GM21515 (cell line): Measurements from ENCODE around the gene BRPF3.
"Not testable (repeated sequence)": the region's sequence is repeated elsewhere in the genome, so short reads cannot be mapped to it uniquely, and the experiment has no call there.

Source experiments
- ATAC-seq: cut with Tn5 transposase; IDR thresholded peaks from one replicate; pipeline ENCODE4 v1.9.1; 2021; ENCODE audit not compliant: unreplicated experiment

Gene BRPF3

DNA sequence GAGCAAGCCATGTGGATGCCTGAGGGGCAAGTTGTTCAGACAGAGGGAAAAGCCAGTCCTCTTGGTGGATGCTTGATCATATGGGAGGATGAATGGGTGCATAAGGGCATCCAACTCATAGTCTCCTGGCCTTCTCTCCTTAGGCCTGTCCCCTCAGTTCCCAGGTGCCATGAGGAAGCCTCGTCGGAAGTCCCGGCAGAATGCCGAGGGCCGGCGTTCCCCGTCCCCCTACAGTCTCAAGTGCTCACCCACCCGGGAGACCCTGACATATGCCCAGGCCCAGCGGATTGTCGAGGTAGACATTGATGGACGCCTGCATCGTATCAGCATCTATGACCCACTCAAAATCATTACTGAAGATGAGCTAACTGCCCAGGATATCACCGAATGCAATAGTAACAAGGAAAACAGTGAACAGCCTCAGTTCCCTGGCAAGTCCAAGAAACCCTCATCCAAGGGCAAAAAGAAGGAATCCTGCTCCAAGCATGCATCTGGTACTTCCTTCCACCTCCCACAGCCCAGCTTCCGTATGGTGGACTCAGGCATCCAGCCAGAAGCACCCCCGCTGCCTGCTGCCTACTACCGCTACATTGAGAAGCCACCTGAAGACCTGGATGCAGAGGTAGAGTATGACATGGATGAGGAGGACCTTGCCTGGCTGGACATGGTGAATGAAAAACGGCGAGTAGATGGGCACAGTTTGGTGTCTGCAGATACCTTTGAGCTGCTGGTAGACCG, 3.8 kb downstream of the BRPF3 start:
- ATAC-seq, result no peak

DNA sequence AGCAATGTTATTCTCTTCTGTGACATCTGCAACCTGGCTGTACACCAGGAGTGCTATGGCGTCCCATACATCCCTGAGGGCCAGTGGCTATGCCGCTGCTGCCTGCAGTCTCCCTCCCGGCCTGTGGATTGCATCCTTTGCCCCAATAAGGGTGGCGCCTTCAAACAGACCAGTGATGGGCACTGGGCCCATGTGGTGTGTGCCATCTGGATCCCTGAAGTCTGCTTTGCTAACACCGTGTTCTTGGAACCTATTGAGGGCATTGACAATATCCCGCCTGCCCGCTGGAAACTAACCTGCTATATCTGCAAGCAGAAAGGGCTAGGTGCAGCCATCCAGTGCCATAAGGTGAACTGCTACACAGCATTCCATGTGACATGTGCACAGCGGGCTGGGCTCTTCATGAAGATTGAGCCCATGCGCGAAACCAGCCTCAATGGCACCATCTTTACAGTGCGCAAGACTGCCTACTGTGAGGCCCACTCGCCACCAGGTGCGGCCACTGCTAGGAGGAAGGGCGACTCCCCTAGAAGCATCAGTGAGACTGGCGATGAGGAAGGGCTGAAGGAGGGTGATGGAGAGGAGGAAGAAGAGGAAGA, 4.6 kb downstream of the BRPF3 start:
- ATAC-seq, result no peak

DNA sequence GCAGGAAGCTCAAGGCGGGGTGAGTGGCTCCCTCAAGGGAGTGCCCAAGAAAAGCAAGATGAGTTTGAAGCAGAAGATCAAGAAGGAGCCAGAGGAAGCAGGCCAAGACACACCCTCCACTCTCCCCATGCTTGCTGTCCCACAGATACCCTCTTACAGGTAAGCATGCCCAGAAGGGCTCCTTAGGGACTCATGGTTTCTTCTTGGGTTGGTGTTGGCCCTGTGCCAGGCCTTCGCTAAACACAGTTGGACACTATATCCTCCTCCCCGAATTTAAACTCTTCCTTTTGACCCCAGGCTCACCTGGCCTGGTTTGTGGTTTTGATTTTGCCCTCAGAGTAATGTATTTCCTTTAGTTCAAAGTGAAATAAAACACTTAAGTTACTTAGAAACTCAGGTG, 5.1 kb downstream of the BRPF3 start:
- ATAC-seq, result no peak

DNA sequence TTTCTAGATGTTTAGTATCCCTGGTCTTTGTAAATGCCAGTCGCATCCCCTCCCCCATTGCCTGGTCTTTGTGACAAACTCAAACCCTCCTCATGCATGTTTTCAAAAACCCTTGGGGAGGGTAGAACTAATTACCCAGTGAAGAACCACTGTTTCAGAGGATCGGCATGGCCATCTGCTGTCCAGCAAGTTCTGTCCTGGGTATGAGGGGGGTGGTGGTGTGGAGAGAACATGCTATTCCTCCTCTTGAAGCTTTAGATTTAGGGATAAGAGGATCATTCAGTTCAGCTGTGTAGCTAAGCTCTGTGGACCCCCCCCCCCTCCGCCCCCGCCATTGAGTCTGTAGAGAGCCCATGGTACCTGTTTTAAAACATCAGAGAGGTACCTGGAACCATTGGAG, 5.6 kb downstream of the BRPF3 start:
- no peak for ATAC-seq

DNA sequence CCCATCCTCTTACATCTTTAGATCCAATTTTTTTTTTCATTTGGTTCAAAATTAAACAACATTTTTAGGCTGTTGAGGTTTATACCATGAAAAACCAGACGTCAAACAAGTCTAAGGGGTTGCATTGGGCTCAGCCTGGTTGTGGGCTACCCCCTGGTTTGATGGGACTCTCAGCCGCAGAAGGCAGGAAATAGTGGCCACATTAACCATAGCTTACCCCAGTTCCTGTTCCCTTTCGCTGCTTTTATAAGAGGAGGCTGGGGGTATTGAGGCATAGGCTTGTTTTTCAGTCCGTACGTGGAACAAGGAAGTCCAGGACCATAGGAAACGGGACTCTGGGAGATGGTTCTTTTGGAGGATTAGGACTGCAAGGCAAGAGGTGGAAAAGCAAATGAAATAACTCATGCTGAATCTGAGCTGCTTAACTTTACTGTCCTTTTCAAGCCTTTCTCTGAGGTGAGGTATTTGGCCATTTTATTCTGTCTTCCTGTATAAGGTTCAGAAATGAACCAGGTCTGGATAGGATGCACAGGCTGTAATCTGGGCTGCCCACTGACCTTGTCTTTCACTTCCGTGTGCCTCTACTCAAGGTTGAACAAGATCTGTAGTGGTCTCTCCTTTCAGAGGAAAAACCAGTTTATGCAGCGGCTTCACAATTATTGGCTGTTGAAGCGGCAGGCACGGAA, 7.7 kb downstream of the BRPF3 start:
- no peak for ATAC-seq

DNA sequence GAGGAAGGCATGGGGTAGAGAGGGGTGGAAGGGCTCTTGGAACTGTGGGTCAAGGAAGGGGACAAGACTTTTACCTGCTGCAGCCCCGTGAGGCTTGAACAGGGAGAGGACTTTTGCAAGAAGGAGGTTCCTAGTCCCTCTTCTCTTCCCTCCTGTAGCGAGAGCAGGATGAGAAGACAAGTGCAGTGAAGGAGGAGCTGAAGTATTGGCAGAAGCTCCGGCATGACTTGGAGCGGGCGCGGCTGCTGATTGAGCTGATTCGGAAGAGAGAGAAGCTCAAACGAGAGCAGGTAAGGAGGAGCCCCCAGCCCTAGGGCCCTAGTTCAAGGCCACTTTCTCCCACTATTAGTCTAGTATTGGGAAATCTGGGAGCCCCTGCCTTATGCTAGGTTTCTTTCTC, 10.6 kb downstream of the BRPF3 start:
- ATAC-seq, result no peak

DNA sequence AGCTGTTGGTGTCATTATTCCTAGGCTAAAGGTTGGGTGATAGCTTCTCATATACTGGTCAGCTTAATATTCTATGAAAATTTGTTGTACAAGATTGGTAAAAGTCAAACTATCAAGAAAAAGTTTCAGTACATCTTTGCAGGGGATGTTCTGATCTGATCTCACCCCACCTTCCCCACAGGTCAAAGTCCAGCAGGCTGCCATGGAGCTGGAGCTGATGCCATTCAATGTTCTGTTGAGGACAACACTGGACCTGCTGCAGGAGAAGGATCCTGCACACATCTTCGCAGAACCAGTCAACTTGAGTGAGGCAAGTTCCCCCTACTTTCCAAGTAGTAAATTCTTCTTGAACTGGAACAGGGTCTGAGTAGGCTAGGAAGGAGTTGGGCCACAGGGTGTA, 13.1 kb downstream of the BRPF3 start:
- ATAC-seq, result no peak

DNA sequence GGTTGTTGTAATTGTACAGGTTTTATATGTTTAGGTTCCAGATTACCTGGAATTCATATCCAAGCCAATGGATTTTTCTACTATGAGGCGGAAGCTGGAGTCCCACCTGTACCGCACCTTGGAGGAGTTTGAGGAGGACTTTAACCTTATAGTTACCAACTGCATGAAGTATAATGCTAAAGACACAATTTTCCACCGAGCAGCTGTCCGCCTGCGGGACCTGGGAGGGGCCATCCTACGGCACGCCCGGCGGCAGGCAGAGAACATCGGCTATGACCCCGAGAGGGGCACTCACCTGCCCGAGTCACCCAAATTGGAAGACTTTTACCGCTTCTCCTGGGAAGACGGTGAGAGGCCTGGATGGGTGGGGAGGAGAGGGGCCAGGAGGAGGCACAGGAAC, 13.6 kb downstream of the BRPF3 start:
- ATAC-seq, result no peak

DNA sequence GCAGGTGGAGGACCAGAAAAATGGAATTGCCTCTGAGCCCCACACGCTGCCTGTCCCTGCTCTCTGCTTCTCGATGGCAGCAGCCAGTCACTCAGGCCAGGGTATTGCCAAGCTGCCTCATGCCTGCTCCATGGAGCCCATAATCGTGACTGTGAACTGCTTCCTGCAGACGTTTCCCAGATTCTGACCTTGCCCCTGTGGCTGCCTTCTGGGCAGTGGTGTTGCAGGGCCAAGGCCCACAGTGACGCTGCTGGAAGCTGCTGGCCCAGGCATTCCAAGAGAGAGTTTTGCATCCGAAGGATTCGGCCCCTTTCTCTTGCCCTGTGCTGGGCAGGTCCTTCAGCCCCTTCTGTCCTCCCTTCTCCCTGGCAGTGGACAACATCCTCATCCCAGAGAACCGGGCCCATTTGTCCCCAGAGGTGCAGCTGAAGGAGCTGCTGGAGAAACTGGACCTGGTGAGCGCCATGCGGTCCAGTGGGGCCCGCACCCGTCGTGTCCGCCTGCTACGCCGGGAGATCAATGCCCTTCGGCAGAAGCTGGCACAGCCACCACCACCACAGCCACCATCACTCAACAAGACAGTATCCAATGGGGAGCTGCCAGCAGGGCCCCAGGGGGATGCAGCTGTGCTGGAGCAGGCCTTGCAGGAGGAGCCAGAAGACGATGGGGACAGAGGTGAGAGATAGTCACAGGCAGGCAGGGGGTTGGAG, 14.5 kb downstream of the BRPF3 start:
- ATAC-seq, result no peak

DNA sequence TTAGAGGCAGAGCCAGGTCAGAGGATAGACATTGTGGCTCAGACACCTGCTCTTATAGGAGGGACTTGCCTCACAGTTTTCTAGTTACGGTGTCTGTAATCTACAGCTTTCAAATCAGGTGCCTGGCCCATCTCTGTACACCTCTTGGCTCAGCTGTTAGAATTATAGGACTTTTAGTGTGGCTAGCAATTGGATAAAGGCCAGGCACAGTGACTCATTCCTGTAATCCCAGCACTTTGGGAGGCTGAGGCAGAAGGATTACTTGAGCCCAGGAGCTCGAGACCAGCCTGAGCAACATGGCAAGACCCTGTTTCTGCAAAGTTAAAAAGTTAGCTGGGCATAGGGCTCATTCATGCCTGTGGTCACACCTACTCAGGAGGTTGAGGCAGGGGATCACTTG, 20.0 kb downstream of the BRPF3 start:
- no peak for ATAC-seq

DNA sequence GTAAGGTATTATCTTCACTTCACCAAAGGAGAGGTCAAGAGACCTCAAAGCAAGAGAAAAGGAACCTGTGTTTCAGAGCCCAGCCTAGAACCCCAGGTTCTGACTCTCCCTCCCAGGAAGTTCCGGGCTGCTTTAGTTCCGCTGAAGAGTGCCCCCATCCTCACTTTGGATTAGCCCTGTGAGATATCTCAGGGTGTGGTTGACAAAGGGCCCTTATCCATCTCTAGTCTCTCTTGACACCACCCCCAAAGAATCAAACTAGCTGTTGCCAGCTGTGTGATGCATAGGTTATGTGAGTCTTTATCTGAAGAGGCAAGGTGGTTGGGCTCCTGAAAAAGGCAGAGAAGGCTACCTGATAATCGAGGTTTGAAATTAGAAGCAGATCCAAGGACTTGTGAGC, 20.6 kb downstream of the BRPF3 start:
- ATAC-seq, result no peak

DNA sequence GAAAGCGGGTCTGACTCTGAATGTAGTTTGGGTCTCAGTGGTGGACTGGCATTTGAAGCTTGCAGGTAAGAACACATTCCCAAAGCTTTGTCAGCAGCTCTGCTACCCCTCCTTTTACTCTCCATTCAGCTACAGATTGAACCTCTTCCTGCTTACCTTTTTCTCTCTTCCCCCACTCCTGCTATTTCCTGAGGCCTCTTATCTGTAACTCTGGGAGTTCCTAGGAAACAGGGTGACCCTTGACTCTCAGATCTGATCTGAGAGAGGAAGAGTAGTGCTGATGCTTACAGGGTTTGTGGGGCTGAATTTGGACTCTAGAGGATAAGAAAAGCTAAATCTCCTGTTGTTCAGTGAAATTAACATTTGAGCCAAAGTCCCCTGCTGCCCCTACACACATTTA, 21.4 kb downstream of the BRPF3 start:
- no peak for ATAC-seq

DNA sequence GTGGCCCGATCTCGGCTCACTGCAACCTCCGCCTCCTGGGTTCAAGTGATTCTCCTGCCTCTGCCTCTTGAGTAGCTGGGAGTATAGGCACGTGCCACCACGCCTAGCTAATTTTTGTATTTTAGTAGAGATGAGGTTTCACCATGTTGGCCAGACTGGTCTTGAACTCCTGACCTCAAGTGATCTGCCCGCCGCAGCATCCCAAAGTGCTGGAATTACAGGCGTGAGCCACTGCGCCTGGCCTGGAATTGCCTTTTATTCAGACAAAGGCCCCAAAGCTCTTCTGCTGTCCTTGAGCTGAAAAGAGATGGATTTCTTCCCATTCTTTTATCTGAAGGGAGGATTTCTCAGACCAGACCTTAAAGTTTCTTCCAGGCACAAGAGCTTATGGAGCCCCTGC, 22.0 kb downstream of the BRPF3 start:
- ATAC-seq, result not testable (repeated sequence)

DNA sequence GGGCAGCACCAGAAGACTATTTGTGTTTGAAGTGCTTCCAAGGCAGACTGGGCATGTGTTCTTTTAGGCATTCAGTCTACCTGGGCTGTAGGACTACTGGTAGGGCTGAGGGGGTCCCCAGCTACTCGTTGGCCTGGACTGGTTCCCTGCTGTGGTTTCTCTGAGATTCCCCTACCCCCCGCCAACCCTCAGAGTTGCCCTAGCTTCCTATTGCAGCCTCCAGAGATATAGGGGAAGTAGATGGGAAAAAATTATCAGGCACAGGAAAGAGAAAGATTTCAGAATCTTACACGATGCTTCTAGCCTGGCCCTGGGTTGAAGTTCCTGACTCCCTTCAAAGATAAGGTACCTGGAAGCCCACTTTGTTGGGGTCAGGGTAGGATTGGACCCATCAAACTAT, 22.5 kb downstream of the BRPF3 start:
- no peak for ATAC-seq

DNA sequence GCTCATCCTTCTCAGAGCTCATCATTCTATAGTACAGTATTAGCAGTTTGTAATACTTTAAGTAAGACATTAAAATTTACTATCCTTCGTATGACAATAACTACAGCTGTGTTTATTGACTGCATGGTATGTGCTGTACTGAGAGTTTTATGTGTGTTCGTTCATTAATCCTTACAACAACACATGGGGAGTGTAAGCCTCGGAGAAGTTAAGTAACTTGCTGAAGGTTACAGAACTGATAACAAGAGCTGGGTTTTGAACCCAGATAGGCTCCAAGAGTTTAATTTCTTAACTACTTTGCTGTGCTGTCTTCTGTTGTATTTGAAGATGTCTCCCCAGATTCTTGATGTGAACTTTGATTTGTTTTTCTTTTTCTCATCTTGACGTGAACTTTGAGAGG, 23.7 kb downstream of the BRPF3 start:
- ATAC-seq, result no peak

DNA sequence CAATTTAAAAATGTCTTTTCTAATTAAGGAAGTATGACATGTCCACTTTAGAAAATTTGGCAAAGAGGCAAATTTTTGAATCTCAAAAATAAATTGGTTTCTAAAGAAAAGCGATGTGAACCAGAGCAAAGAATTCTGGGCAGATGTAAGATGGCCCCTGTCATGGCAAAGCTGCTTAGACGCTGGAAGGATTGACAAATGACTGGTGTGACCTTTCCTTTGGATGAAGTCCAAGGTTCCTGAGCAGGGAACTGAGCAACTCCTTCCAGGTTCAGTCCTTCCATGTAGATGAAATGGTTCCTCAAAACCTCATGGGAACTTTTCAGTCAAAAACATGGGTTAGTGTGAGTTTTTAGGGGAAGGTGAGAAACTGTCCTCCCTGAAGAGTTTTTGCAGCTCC, 25.1 kb downstream of the BRPF3 start:
- no peak for ATAC-seq

DNA sequence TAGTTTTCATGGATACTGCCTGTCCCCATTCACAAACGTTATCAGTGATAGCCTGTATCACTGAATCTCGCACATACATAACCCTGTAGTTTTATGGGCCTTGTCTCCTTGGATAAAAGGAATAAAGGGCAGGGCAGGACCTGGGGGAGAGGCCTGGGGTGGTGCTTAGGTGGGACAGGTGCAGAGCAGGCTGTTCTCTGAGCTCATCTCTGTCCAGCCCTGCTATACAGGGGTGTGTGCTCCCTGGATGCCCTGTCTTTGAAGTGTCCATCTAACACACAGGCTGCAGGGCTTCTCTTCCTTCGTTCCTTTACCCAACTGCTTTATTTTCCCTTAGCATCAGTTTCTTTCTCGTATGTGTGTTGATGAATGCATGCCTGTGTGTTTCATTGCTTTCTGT, 26.4 kb downstream of the BRPF3 start:
- ATAC-seq, result no peak

DNA sequence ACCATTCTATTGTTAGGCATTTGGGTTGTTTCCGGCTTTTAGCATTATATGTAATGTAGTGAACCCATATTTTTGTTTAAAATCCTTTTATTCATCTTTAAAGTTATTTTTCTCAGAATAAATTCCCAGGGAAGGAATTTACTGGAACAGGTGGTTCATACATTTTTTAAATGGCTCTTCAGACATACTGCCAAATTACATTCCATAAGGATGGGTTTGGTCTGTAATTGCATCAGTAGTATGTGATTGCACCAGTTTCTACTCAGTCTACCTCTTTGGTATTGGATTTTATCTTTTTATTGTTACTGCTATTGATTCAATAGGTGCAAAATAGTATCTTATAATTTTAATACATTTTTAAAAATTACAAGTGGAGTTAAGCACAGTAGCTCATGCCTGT, 27.2 kb downstream of the BRPF3 start:
- ATAC-seq, result no peak

DNA sequence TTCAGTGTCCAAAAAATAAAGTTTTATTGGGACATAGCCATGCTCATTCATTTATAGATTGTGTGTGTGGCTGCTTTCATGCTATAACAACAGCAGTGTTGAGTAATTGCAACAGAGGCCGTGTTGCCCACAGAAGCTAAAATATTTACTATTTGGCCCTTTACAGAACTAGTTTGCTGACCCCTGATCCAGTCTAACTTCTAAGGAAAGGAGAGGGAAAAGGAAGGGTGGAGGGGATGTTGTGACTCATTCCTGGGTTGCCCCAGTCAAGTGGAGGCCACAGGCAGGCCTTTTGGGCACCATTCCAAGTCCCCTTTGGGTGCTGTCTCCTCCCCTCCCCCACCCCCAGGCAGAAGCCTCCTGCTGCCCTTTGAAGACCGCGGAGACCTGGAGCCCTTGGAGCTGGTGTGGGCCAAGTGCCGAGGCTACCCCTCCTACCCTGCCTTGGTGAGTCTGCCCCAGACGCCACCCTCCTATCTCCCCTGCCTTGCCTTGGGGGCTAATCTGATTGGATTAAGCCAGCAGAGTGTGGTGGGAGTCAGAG, 28.4 kb downstream of the BRPF3 start:
- no peak for ATAC-seq

DNA sequence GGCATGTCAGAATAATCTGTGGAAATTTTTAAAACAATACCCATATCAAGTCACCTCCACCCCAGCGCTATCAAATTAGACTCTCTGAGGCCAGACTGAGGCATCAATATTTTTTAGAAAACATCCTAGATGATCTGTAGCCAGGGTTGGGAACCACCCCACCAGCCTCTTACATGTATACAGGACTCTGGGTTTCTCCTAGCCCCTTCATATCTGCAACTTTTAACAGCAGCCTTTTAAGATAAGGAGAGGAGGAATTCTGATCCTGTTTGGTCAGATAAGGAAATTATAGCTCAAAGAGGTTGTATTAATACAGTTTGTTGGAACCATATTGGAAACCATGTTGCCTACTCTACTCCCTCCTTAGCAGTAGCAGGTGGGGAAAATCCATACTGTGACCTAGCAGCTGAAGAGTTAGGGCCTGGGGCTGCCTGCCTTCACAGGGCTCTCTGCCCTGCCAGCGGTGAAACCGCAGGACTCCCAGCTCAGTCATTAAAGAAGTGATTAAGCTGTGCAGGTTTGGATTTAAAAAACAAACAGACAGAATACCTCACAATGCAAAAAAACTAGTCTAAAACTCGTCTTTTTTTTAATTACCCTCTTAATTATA, 30.0 kb downstream of the BRPF3 start:
- ATAC-seq, result no peak
